ENCODE data around the gene HOXD10.

GRCh38 chr2:176156807-176157498, 40.4 kb downstream of the HOXD10 start, which contains the start of gene HOXD3:
- TF ChIP-seq CTCF (IDR thresholded peaks at IDR 0.05; ENCODE audit: low read length) (no peak), EZH2 (optimal IDR thresholded peaks at IDR 0.05; ENCODE audit: low read depth, low read length) (no peak)
